Measurements from ENCODE around the gene RRH.

- TF ChIP-seq CTCF (IDR thresholded peaks at IDR 0.05) (no peak), POLR2A (IDR thresholded peaks at IDR 0.05) (no peak)
These were observed 36.4 kb downstream of the RRH start for GRCh38 chr4:109864134-109864533.
